Activated CD8-positive, alpha-beta memory T cell treated with anti-CD3 and anti-CD28 coated beads for 48 hours (primary cell): Measurements from ENCODE around the gene ARRDC2.
A peak's percentile ranks its signal among the peaks of the same experiment; 100 is the strongest.

Experiments used
- DNase-seq, 3 experiments: peaks; one replicate each; pipeline ENCODE4 v3.0.0-alpha.2; 2020; ENCODE audit warnings: low read depth in 2 of 3, low spot score in 2 of 3

Gene ARRDC2

GRCh38 chr19:18057557-18057956 is 49.6 kb downstream of the ARRDC2 start:
- no peak for DNase-seq

GRCh38 chr19:18058208-18059009 is 50.4 kb downstream of the ARRDC2 start:
- peak; percentile 48 to 67 (median 53) for DNase-seq

- DNase-seq: no peak
Measured at GRCh38 chr19:18059297-18059696, 51.3 kb downstream of the ARRDC2 start.

GRCh38 chr19:18059902-18060301 is 51.9 kb downstream of the ARRDC2 start:
- DNase-seq: no peak

- no peak for DNase-seq
Measured at GRCh38 chr19:18060472-18060871, 52.5 kb downstream of the ARRDC2 start.

GRCh38 chr19:18062028-18062427 is 54.1 kb downstream of the ARRDC2 start:
- no peak for DNase-seq

- DNase-seq: no peak
Measured at GRCh38 chr19:18063463-18063862, 55.5 kb downstream of the ARRDC2 start.
